Fibroblast of the aortic adventitia (primary cell): ENCODE measurements around the gene LCLAT1. TPM values are rescaled to one million over a fixed set of nuclear protein-coding genes. Genes with fewer than 3 reads are reported as not detected.
A peak's percentile ranks its signal among the peaks of the same experiment; 100 is the strongest.
"Not testable (repeated sequence)": the region's sequence is repeated elsewhere in the genome, so short reads cannot be mapped to it uniquely, and the experiment has no call there.

ENCODE experiments used
- DNase-seq: peaks from one replicate; pipeline ENCODE4 v3.0.0-alpha.2; 2010; ENCODE audit warnings: low read depth
- H3K4me3 ChIP-seq: 2 replicates; pipeline ENCODE4 v1.5.1; 2011; ENCODE audit warnings: low read depth, mild to moderate bottlenecking, control low read depth, low read length, moderate library complexity
- CTCF ChIP-seq: IDR thresholded peaks from 2 replicates; pipeline ENCODE4 v1.5.1; 2011; ENCODE audit warnings: mild to moderate bottlenecking, low read length, control low read depth, inconsistent platforms; ENCODE audit not compliant: insufficient read depth
- total RNA-seq: library from RNA; depleted of rRNA; stranded (reverse); fragments of >200 nt; gene quantifications from 2 replicates; pipeline ENCODE4 v1.2.3, GENCODE V29; 2012; ENCODE audit warnings: low replicate concordance

LCLAT1 gene
- total RNA-seq, 1 donor, result 21.5 TPM

- DNase-seq, result no peak
- TF ChIP-seq CTCF, result no peak
- no peak overlapping the region for H3K4me3 ChIP-seq
Observed at GRCh38 chr2:30493440-30493839, 46.4 kb downstream of the LCLAT1 start.

GRCh38 chr2:30495896-30496295, 48.9 kb downstream of the LCLAT1 start:
- not testable (repeated sequence) for DNase-seq, H3K4me3 ChIP-seq

- TF ChIP-seq CTCF, result no peak
- DNase-seq, result no peak
- H3K4me3 ChIP-seq, result no peak overlapping the region
Observed at GRCh38 chr2:30499681-30500080, 52.6 kb downstream of the LCLAT1 start.

- DNase-seq, result no peak
- H3K4me3 ChIP-seq, result no peak overlapping the region
- TF ChIP-seq CTCF, result no peak
Observed at GRCh38 chr2:30500699-30501098, 53.7 kb downstream of the LCLAT1 start.

- no peak for DNase-seq
- TF ChIP-seq CTCF, result no peak
Observed at GRCh38 chr2:30502310-30502709, 55.3 kb downstream of the LCLAT1 start.

GRCh38 chr2:30503007-30503694, 56.1 kb downstream of the LCLAT1 start:
- TF ChIP-seq CTCF, result peak; percentile 21
- no peak overlapping the region for H3K4me3 ChIP-seq
- DNase-seq, result peak; percentile 23

More at GRCh38 chr2:30502310-30502709, 55.3 kb downstream of the LCLAT1 start:
- H3K4me3 ChIP-seq, result no peak overlapping the region

- H3K4me3 ChIP-seq, result no peak overlapping the region
- TF ChIP-seq CTCF, result no peak
- no peak for DNase-seq
Observed at GRCh38 chr2:30503695-30504052, 56.6 kb downstream of the LCLAT1 start.
